IgD-negative memory B cell (primary cell): ENCODE measurements around the gene CFAP58. TPM values are rescaled to one million over a fixed set of nuclear protein-coding genes. Genes with fewer than 3 reads are reported as not detected.

Source experiments
- H3K27ac Mint-ChIP-seq, 3 donors: one replicate each; pipeline ENCODE4 v1.8.0; 2020 to 2022; ENCODE audit warnings: mild to moderate bottlenecking in 3 of 3, mixed read lengths in 3 of 3, moderate library complexity in 1 of 3
- H3K27me3 Mint-ChIP-seq: one replicate; pipeline ENCODE4 v1.8.0; 2021; ENCODE audit warnings: mixed read lengths
- H3K36me3 Mint-ChIP-seq: one replicate; pipeline ENCODE4 v1.8.0; 2020; ENCODE audit warnings: mild to moderate bottlenecking, mixed read lengths
- H3K4me1 Mint-ChIP-seq, 3 donors: one replicate each; pipeline ENCODE4 v1.8.0; 2020 to 2022; ENCODE audit warnings: mixed read lengths in 3 of 3, mild to moderate bottlenecking in 1 of 3
- H3K4me3 Mint-ChIP-seq, 4 donors: one replicate each; pipeline ENCODE4 v1.8.0; 2020 to 2022; ENCODE audit warnings: mild to moderate bottlenecking in 4 of 4, mixed read lengths in 4 of 4, moderate library complexity in 3 of 4
- H3K9me3 Mint-ChIP-seq, 3 donors: one replicate each; pipeline ENCODE4 v1.8.0; 2020 to 2021; ENCODE audit warnings: mixed read lengths in 3 of 3, mild to moderate bottlenecking in 1 of 3
- polyA plus RNA-seq: library from polyadenylated mRNA; unstranded; fragments of 300-500 nt; fragmentation: Illumina TruSeq; gene quantifications from one replicate; pipeline ENCODE4 v1.2.3, GENCODE V29; 2021

Gene CFAP58, protein sequence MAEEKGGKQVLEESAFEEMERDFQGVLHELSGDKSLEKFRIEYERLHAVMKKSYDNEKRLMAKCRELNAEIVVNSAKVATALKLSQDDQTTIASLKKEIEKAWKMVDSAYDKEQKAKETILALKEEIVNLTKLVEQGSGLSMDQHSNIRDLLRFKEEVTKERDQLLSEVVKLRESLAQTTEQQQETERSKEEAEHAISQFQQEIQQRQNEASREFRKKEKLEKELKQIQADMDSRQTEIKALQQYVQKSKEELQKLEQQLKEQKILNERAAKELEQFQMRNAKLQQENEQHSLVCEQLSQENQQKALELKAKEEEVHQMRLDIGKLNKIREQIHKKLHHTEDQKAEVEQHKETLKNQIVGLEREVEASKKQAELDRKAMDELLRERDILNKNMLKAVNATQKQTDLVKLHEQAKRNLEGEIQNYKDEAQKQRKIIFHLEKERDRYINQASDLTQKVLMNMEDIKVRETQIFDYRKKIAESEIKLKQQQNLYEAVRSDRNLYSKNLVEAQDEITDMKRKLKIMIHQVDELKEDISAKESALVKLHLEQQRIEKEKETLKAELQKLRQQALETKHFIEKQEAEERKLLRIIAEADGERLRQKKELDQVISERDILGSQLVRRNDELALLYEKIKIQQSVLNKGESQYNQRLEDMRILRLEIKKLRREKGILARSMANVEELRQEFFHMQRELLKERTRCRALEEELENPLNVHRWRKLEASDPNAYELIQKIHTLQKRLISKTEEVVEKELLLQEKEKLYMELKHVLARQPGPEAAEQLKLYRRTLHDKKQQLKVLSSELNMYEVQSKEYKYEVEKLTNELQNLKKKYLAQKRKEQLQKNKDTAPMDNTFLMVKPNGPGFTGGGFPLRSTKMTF
- not detected for polyA plus RNA-seq

GRCh38 chr10:104353325-104354048, at the start of gene CFAP58:
Gene CFAP58 (plus strand): TSS chr10:104353833. CDS start chr10:104353898, 65 bp downstream.
- H3K4me1 Mint-ChIP-seq = peaks cover 12 to 17% (median 14%) of the 10 kb centered on the region in 3 donors
- H3K27me3 Mint-ChIP-seq = no peaks in the 10 kb centered on the region
- H3K27ac Mint-ChIP-seq = peak within 1 kb of the TSS; percentile 11 to 79 (median 70)
- H3K36me3 Mint-ChIP-seq = no peaks in the 10 kb centered on the region
- H3K4me3 Mint-ChIP-seq = peak within 1 kb of the TSS in 1 of 4 donors; percentile 66
- H3K9me3 Mint-ChIP-seq = no peaks in the 10 kb centered on the region

- Mint-ChIP-seq H3K27me3 (peaks cover 9% of the 10 kb centered on the region), H3K4me1 (peaks cover 15 to 19% (median 18%) of the 10 kb centered on the region in 3 donors), H3K36me3 (no peaks in the 10 kb centered on the region), H3K27ac (no peak overlapping the region), H3K9me3 (no peaks in the 10 kb centered on the region), H3K4me3 (no peak overlapping the region)
Observed at GRCh38 chr10:104304356-104304745, 49.3 kb upstream of the CFAP58 start.

DNA sequence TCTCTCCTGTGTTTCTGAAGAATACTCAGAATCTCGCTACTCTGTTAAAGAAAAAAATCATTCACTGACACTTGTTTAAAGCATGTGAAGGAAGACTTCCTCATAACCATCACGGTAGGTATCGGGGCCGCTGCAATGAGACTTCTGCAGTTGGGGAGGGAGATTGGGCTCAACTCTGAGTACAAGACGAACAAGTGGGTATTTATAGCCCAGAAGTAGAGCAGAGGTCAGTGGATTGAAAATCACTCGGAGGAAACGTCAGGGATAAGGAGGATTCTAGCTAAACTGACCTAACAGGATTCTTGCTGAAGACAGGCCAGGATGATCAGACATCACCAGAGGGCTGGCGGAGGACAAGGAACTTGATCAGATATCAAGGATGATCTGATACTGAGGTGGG, 48.7 kb upstream of the CFAP58 start:
- H3K27ac Mint-ChIP-seq = peak overlapping the region in 1 of 3 donors; percentile 94
- H3K4me3 Mint-ChIP-seq = no peak overlapping the region
- no peaks in the 10 kb centered on the region for H3K36me3 Mint-ChIP-seq
- H3K27me3 Mint-ChIP-seq = peaks cover 7% of the 10 kb centered on the region
- peaks cover 15 to 21% (median 20%) of the 10 kb centered on the region in 3 donors for H3K4me1 Mint-ChIP-seq
- H3K9me3 Mint-ChIP-seq = no peaks in the 10 kb centered on the region

DNA sequence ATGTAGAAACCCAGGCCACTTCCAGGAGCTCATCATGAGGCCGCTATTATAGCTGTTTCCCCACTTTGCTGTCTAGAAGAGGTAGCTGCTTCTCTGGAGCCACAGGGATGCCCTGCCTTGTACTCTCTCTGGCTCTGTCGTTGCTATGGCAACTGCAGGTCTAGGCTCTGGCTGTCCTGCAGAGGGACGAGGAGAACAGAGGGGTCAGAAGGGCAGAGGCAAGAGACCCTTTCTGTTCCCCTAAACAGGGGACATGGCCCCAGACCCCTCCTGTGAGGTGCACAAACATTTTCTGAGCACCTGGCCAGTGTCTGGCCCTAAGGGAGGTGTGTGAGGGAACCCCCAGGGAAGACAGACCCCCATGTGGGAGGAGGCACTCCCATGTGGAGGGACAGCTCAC, 46.7 kb upstream of the CFAP58 start:
- Mint-ChIP-seq H3K36me3 (no peaks in the 10 kb centered on the region), H3K27ac (peak overlapping the region in 1 of 3 donors; percentile 11), H3K4me3 (no peak overlapping the region), H3K4me1 (peaks cover 20 to 24% (median 21%) of the 10 kb centered on the region in 3 donors), H3K9me3 (no peaks in the 10 kb centered on the region), H3K27me3 (peaks cover 2% of the 10 kb centered on the region)

- no peaks in the 10 kb centered on the region for H3K27me3 Mint-ChIP-seq
- no peaks in the 10 kb centered on the region for H3K36me3 Mint-ChIP-seq
- H3K4me3 Mint-ChIP-seq = peak overlapping the region in 1 of 4 donors; percentile 2
- H3K27ac Mint-ChIP-seq = peak overlapping the region; percentile 39 to 92 (median 90)
- H3K9me3 Mint-ChIP-seq = no peaks in the 10 kb centered on the region
- peaks cover 20 to 26% (median 21%) of the 10 kb centered on the region in 3 donors for H3K4me1 Mint-ChIP-seq
Observed at GRCh38 chr10:104307576-104308438, 45.8 kb upstream of the CFAP58 start.

DNA sequence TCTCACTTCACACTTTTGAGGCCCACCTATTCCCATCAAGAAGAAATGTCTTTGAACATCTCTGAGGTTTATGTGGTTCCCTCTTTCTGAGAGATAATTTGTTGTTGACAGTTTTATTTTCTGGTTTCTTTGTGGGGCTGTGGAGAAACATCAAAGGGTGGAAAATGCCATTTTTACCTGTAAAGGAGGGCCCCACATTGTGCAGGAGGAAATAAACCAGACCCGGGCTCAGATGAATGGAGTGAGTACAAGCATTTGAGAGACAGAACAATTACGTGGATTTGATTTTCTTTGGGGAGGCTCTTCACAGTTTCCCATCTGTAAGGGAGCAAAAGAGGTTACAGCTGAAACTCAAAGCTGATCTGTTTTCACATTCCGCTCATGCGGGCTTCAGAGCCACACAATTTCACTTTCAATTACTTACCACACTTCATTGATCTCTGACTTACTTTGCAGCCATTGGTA, 45.2 kb upstream of the CFAP58 start:
- no peaks in the 10 kb centered on the region for H3K9me3 Mint-ChIP-seq
- H3K4me1 Mint-ChIP-seq = peaks cover 20 to 26% (median 21%) of the 10 kb centered on the region in 3 donors
- H3K27me3 Mint-ChIP-seq = no peaks in the 10 kb centered on the region
- H3K27ac Mint-ChIP-seq = peak overlapping the region; percentile 26 to 92 (median 90)
- H3K36me3 Mint-ChIP-seq = no peaks in the 10 kb centered on the region
- H3K4me3 Mint-ChIP-seq = peak overlapping the region in 2 of 4 donors; percentile 2 to 18

- H3K4me1 Mint-ChIP-seq = peaks cover 20 to 26% (median 21%) of the 10 kb centered on the region in 3 donors
- H3K9me3 Mint-ChIP-seq = no peaks in the 10 kb centered on the region
Observed at GRCh38 chr10:104309980-104310978, 43.4 kb upstream of the CFAP58 start.

DNA sequence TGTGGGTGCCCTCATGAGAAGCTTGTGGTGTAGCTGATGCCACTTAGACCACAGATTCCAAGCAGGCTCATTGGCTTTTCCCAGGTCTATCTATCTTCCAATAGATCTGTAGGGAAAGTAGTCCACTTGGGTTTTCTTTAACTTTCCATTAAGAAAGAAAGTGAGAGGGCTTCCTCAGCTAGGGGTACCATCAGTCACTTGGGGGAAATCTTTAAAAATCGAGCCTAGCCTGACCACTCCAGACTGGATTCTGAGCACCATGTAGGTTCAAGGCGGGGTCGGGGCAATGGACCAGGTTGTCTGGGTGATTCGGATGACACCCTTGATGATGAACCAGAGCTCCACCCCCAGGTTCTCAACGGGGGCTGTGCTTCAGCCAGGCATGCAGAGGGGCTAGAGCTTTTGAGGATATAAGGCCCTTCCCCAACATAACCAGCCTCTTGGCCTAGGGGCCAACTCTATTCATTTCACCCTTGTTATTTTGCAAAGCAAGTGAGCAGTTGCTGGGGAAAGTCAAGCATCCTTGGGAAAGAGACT, 42.4 kb upstream of the CFAP58 start:
- H3K36me3 Mint-ChIP-seq = no peaks in the 10 kb centered on the region
- peak overlapping the region in 1 of 3 donors; percentile 4 for H3K27ac Mint-ChIP-seq
- H3K27me3 Mint-ChIP-seq = no peaks in the 10 kb centered on the region
- H3K4me3 Mint-ChIP-seq = no peak overlapping the region
- peaks cover 16 to 20% (median 16%) of the 10 kb centered on the region in 3 donors for H3K4me1 Mint-ChIP-seq
- no peaks in the 10 kb centered on the region for H3K9me3 Mint-ChIP-seq

More at GRCh38 chr10:104309980-104310978, 43.4 kb upstream of the CFAP58 start:
- H3K27ac Mint-ChIP-seq = peak overlapping the region in 2 of 3 donors; percentile 48 to 86
- H3K27me3 Mint-ChIP-seq = no peaks in the 10 kb centered on the region
- H3K36me3 Mint-ChIP-seq = no peaks in the 10 kb centered on the region
- no peak overlapping the region for H3K4me3 Mint-ChIP-seq

DNA sequence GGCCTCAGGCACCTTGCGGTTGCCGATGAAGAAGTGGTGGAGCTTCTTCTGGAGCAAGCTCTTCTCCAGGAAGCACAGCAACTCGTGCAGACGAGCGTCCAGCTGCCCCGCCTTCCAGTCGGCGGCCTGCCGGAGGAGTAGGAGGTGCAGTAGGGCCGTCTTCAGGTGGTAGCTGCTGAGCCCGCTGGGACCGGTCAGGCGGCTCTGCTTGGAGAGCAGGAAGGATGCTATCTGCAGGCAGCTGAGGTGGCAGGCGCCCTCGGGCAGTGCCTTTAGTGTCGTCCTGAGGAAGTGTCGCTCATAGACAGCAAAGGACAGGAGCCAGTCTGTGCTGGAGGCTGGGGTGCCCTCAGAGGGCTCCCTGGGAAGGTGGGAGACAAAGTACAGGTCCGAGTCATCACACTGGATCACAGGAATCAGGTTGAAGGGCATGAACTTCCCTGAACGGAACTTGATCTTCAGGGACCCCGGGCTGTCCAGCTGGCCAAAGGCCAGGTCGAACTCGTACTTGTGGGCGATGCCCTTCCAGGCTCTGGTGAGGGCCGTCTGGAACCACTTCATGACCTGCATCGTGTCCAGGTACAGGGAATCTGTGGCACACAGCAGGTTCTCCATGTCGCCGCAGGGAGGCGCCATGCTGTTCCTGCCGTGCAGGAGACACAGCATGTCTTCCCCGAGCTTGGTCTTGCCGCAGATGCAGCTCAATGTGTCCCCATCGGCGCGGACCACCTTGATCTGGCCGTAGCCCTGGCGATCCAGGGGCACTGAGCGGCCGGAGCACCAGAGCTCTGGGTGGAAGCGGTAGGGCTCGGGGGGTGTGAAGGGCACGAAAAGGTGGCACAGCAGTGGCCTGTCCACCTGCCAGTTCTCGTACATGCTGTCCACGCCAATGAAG, 38.8 kb upstream of the CFAP58 start:
- peaks cover 1% of the 10 kb centered on the region for H3K36me3 Mint-ChIP-seq
- H3K4me1 Mint-ChIP-seq = peaks cover 27 to 37% (median 35%) of the 10 kb centered on the region in 3 donors
- no peak overlapping the region for H3K4me3 Mint-ChIP-seq
- H3K27me3 Mint-ChIP-seq = no peaks in the 10 kb centered on the region
- H3K27ac Mint-ChIP-seq = no peak overlapping the region
- H3K9me3 Mint-ChIP-seq = no peaks in the 10 kb centered on the region

- Mint-ChIP-seq H3K4me1 (peaks cover 33 to 38% (median 38%) of the 10 kb centered on the region in 3 donors), H3K27me3 (no peaks in the 10 kb centered on the region)
Observed at GRCh38 chr10:104315486-104315921, 38.1 kb upstream of the CFAP58 start.

DNA sequence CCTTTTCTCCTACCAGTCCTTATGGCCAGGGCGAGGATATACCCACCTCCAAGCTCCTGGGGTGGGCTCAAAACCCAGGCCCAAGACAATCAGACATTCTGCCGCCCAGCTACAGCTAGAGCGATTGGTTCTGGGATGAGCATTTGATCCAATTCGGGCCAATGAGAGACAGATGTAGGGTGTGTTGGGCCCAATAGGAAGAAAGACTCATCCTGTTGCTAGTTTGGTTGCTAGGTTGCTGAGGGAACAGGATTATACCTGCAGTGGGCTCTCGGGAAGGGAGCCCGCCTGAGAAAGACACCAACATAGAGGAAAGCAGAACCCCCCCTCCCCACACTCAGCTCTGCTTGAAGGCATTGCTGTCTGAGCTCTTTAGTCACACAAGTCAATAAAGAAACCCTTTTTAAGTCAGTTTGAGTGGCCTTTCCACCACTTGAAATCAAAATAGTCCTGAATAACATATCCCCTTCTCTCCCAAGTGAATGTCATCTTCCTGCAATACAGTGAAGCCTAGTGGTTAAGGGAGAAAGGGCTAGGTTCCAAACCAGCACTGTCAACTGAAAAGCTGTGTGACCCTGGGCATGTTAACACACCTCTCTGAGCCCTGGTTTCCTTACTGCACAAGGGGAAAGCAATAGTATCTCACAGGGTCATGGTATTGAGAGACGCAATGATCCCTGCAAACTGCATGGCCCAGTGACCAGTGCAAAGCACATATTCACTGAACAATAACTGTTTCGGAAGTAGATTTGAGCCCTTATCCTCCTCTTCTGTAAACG, 37.1 kb upstream of the CFAP58 start:
- peak overlapping the region in 1 of 3 donors; percentile 23 for H3K27ac Mint-ChIP-seq
- H3K4me1 Mint-ChIP-seq = peaks cover 39 to 42% (median 42%) of the 10 kb centered on the region in 3 donors
- peaks cover 1% of the 10 kb centered on the region for H3K36me3 Mint-ChIP-seq
- no peak overlapping the region for H3K4me3 Mint-ChIP-seq
- H3K9me3 Mint-ChIP-seq = no peaks in the 10 kb centered on the region
- no peaks in the 10 kb centered on the region for H3K27me3 Mint-ChIP-seq

More at GRCh38 chr10:104315486-104315921, 38.1 kb upstream of the CFAP58 start:
- Mint-ChIP-seq H3K9me3 (no peaks in the 10 kb centered on the region), H3K4me3 (no peak overlapping the region), H3K27ac (peak overlapping the region in 1 of 3 donors; percentile 23), H3K36me3 (peaks cover 1% of the 10 kb centered on the region)
